ENCODE results near the gene ZNF223.
A peak's percentile ranks its signal among the peaks of the same experiment; 100 is the strongest.

ZNF223 gene

GRCh38 chr19:44051650-44052402, at the start of gene ZNF223:
Gene ZNF223, plus strand, starts transcription at chr19:44052036. Its CDS starts 3,141 bp downstream, at chr19:44055177.
- Histone ChIP-seq H3K9me3 (replicated peaks; ENCODE audit: insufficient read depth, low read length) (no peaks in the 10 kb centered on the region), H3K4me3 (ENCODE audit: low read length) (peak within 1 kb of the TSS; percentile 47), H3K36me3 (replicated peaks; ENCODE audit: insufficient read depth, low read length) (no peaks in the 10 kb centered on the region), H3K79me2 (ENCODE audit: low read length) (no peaks in the 10 kb centered on the region), H3K9me2 (replicated peaks; ENCODE audit: insufficient read depth, low read length) (no peaks in the 10 kb centered on the region), H4K20me1 (ENCODE audit: insufficient read depth, low read length) (no peaks in the 10 kb centered on the region), H2AFZ (ENCODE audit: low read length) (peak within 1 kb of the TSS; percentile 51), H3K4me2 (ENCODE audit: low read depth, low read length) (peak within 1 kb of the TSS; percentile 36; the same call in 1 of the 2 replicates), H3K4me1 (ENCODE audit: low read length) (no peaks in the 10 kb centered on the region), H3F3A (ENCODE audit: insufficient read depth, low read length) (no peaks in the 10 kb centered on the region), H3K27ac (ENCODE audit: low read length) (no peak within 1 kb of the TSS), H3K9ac (ENCODE audit: low read length) (no peak within 1 kb of the TSS), H3K27me3 (replicated peaks; ENCODE audit: insufficient read depth, low read length) (no peaks in the 10 kb centered on the region)
- TF ChIP-seq CTCF (IDR thresholded peaks at IDR 0.05; ENCODE audit: low read length) (no peak), EZH2phosphoT487 (IDR thresholded peaks at IDR 0.05; ENCODE audit: low read length) (no peak), EZH2 (optimal IDR thresholded peaks at IDR 0.05; ENCODE audit: low read depth, low read length) (no peak)
- DNase-seq = no peak

GRCh38 chr19:44002212-44002565, 49.6 kb upstream of the ZNF223 start:
- H3K27me3 ChIP-seq (replicated peaks; ENCODE audit: insufficient read depth, low read length) = no peaks in the 10 kb centered on the region
- H3K4me3 ChIP-seq (ENCODE audit: low read length) = peak overlapping the region; percentile 84
- H3K9ac ChIP-seq (ENCODE audit: low read length) = peak overlapping the region; percentile 25; the same call in 1 of the 2 replicates
- no peaks in the 10 kb centered on the region for H4K20me1 ChIP-seq (ENCODE audit: insufficient read depth, low read length)
- H3F3A ChIP-seq (ENCODE audit: insufficient read depth, low read length) = no peaks in the 10 kb centered on the region
- TF ChIP-seq CTCF (IDR thresholded peaks at IDR 0.05; ENCODE audit: low read length) (no peak), EZH2 (optimal IDR thresholded peaks at IDR 0.05; ENCODE audit: low read depth, low read length) (no peak), EZH2phosphoT487 (IDR thresholded peaks at IDR 0.05; ENCODE audit: low read length) (no peak)
- H2AFZ ChIP-seq (ENCODE audit: low read length) = peak overlapping the region; percentile 89
- H3K36me3 ChIP-seq (replicated peaks; ENCODE audit: insufficient read depth, low read length) = no peaks in the 10 kb centered on the region
- no peak for DNase-seq
- no peaks in the 10 kb centered on the region for H3K9me2 ChIP-seq (replicated peaks; ENCODE audit: insufficient read depth, low read length)
- no peaks in the 10 kb centered on the region for H3K9me3 ChIP-seq (replicated peaks; ENCODE audit: insufficient read depth, low read length)
- H3K79me2 ChIP-seq (ENCODE audit: low read length) = no peaks in the 10 kb centered on the region
- H3K27ac ChIP-seq (ENCODE audit: low read length) = no peak overlapping the region
- H3K4me2 ChIP-seq (ENCODE audit: low read depth, low read length) = peak overlapping the region; percentile 80
- peaks cover 4% of the 10 kb centered on the region; the same call in 1 of the 2 replicates for H3K4me1 ChIP-seq (ENCODE audit: low read length)

GRCh38 chr19:44002566-44003460, 49.0 kb upstream of the ZNF223 start, which contains the start of gene ZNF230:
Gene ZNF230, plus strand, starts transcription at chr19:44002957. Its CDS starts 4,122 bp downstream, at chr19:44007079.
- Histone ChIP-seq H3F3A (ENCODE audit: insufficient read depth, low read length) (no peaks in the 10 kb centered on the region), H3K27me3 (replicated peaks; ENCODE audit: insufficient read depth, low read length) (no peaks in the 10 kb centered on the region), H3K4me3 (ENCODE audit: low read length) (peak within 1 kb of the TSS; percentile 84), H3K36me3 (replicated peaks; ENCODE audit: insufficient read depth, low read length) (no peaks in the 10 kb centered on the region), H3K79me2 (ENCODE audit: low read length) (no peaks in the 10 kb centered on the region), H3K27ac (ENCODE audit: low read length) (no peak within 1 kb of the TSS), H3K9ac (ENCODE audit: low read length) (peak within 1 kb of the TSS; percentile 25; the same call in 1 of the 2 replicates), H3K4me1 (ENCODE audit: low read length) (peaks cover 4% of the 10 kb centered on the region; the same call in 1 of the 2 replicates), H3K9me2 (replicated peaks; ENCODE audit: insufficient read depth, low read length) (no peaks in the 10 kb centered on the region), H2AFZ (ENCODE audit: low read length) (peak within 1 kb of the TSS; percentile 89), H4K20me1 (ENCODE audit: insufficient read depth, low read length) (no peaks in the 10 kb centered on the region), H3K9me3 (replicated peaks; ENCODE audit: insufficient read depth, low read length) (no peaks in the 10 kb centered on the region), H3K4me2 (ENCODE audit: low read depth, low read length) (peak within 1 kb of the TSS; percentile 80)
- DNase-seq = peak; percentile 94
- TF ChIP-seq CTCF (IDR thresholded peaks at IDR 0.05; ENCODE audit: low read length) (no peak), EZH2phosphoT487 (IDR thresholded peaks at IDR 0.05; ENCODE audit: low read length) (no peak), EZH2 (optimal IDR thresholded peaks at IDR 0.05; ENCODE audit: low read depth, low read length) (no peak)

Measured in MM.1S (cell line).